Measurements from ENCODE around the gene GIGYF1. TPM values are rescaled to one million over a fixed set of nuclear protein-coding genes. Genes with fewer than 3 reads are reported as not detected.

GIGYF1 gene
- polyA plus RNA-seq, 1 donor: 47.6 TPM

DNA sequence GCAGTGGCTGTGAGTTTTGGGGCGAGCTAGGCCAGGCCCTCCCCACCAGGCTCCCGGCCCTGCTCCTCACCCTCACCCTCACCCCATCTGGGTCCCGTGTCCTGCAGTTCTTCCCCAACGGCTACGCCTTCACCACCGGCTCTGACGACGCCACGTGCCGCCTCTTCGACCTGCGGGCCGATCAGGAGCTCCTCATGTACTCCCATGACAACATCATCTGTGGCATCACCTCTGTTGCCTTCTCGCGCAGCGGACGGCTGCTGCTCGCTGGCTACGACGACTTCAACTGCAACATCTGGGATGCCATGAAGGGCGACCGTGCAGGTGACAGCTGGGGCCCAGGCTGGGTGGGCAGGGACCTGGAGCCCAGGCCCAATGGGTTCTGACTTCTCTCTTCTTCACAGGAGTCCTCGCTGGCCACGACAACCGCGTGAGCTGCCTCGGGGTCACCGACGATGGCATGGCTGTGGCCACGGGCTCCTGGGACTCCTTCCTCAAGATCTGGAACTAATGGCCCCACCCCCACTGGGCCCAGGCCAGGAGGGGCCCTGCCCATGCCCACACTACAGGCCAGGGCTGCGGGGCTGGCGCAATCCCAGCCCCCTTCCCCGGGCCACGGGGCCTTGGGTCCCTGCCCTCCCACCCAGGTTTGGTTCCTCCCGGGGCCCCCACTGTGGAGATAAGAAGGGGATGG is 15.6 kb downstream of the GIGYF1 start:
- H3K36me3 ChIP-seq (ENCODE audit: control insufficient read depth, insufficient read depth, low read length): peaks cover 68% of the 10 kb centered on the region
- no peak overlapping the region for H3K4me3 ChIP-seq (ENCODE audit: low read length)
- peaks cover 3% of the 10 kb centered on the region for H3K9me3 ChIP-seq (ENCODE audit: control insufficient read depth, low read depth, low read length)
- peaks cover 33% of the 10 kb centered on the region for H3K4me1 ChIP-seq (ENCODE audit: control insufficient read depth, insufficient read depth, low read length)
- no peak overlapping the region for H3K27ac ChIP-seq (ENCODE audit: low read length)
- H3K27me3 ChIP-seq (ENCODE audit: control insufficient read depth, insufficient read depth, low read length): no peaks in the 10 kb centered on the region
- WGBS (ENCODE audit: insufficient coverage, low lambda C conversion rate): no CpG with 5 or more reads among the region's 35 CpGs
- DNase-seq: peak in 1 of 2 donors; percentile 21

- WGBS (ENCODE audit: insufficient coverage, low lambda C conversion rate): no CpG with 5 or more reads among the region's 36 CpGs
- Histone ChIP-seq H3K4me1 (ENCODE audit: control insufficient read depth, insufficient read depth, low read length) (peaks cover 33% of the 10 kb centered on the region), H3K27ac (ENCODE audit: low read length) (no peak overlapping the region), H3K36me3 (ENCODE audit: control insufficient read depth, insufficient read depth, low read length) (peaks cover 59% of the 10 kb centered on the region), H3K4me3 (ENCODE audit: low read length) (no peak overlapping the region), H3K9me3 (ENCODE audit: control insufficient read depth, low read depth, low read length) (peaks cover 3% of the 10 kb centered on the region), H3K27me3 (ENCODE audit: control insufficient read depth, insufficient read depth, low read length) (no peaks in the 10 kb centered on the region)
- DNase-seq: peak in 1 of 2 donors; percentile 56
Observed at GRCh38 chr7:100677308-100678267, 16.5 kb downstream of the GIGYF1 start.

DNA sequence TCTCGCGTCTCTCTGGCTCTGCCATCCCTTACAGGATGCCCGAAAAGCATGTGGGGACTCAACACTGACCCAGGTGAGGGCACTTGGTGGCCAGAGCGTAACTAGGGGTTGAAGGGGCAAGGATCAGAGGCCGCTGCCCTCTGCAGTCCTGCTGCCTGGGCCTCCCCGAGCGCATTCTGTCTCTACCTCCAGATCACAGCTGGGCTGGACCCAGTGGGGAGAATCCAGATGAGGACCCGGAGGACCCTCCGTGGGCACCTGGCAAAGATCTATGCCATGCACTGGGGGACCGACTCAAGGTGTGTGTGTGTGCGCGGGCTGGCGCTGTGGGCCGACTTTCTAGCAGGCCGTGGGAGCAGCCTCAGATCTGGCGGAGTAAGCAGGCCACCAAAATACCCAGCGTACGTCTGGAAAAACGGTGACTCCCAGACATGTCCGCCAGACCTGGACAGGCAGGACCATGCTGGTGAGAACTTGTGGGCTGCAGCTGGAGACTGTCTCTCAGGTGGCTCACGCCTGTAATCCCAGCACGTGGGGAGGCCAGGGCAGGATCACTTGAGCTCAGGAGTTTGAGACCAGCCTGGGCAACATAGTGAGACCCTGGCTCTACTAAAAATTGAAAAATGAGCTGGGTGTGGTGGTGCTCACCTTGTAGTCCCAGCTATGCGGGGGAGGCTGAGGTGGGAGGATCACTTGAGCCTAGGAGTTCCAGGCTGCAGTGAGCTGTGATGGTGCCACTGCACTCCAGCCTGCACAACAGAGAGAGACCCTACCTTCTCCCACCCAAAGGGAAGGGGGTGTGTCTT is 17.3 kb downstream of the GIGYF1 start:
- Histone ChIP-seq H3K36me3 (ENCODE audit: control insufficient read depth, insufficient read depth, low read length) (peaks cover 50% of the 10 kb centered on the region), H3K4me3 (ENCODE audit: low read length) (peak overlapping the region; percentile 97), H3K4me1 (ENCODE audit: control insufficient read depth, insufficient read depth, low read length) (peaks cover 33% of the 10 kb centered on the region), H3K9me3 (ENCODE audit: control insufficient read depth, low read depth, low read length) (peaks cover 3% of the 10 kb centered on the region), H3K27me3 (ENCODE audit: control insufficient read depth, insufficient read depth, low read length) (peaks cover 3% of the 10 kb centered on the region), H3K27ac (ENCODE audit: low read length) (no peak overlapping the region)
- no peak for DNase-seq
- WGBS (ENCODE audit: insufficient coverage, low lambda C conversion rate): no CpG with 5 or more reads among the region's 23 CpGs

GRCh38 chr7:100675581-100676350 is 18.3 kb downstream of the GIGYF1 start:
- DNase-seq: peak; percentile 54 to 69
- Histone ChIP-seq H3K27me3 (ENCODE audit: control insufficient read depth, insufficient read depth, low read length) (peaks cover 3% of the 10 kb centered on the region), H3K4me1 (ENCODE audit: control insufficient read depth, insufficient read depth, low read length) (peaks cover 33% of the 10 kb centered on the region), H3K4me3 (ENCODE audit: low read length) (peak overlapping the region; percentile 97), H3K27ac (ENCODE audit: low read length) (peak overlapping the region; percentile 48), H3K36me3 (ENCODE audit: control insufficient read depth, insufficient read depth, low read length) (peaks cover 43% of the 10 kb centered on the region), H3K9me3 (ENCODE audit: control insufficient read depth, low read depth, low read length) (peaks cover 3% of the 10 kb centered on the region)
- no CpG with 5 or more reads among the region's 59 CpGs for WGBS (ENCODE audit: insufficient coverage, low lambda C conversion rate)

DNA sequence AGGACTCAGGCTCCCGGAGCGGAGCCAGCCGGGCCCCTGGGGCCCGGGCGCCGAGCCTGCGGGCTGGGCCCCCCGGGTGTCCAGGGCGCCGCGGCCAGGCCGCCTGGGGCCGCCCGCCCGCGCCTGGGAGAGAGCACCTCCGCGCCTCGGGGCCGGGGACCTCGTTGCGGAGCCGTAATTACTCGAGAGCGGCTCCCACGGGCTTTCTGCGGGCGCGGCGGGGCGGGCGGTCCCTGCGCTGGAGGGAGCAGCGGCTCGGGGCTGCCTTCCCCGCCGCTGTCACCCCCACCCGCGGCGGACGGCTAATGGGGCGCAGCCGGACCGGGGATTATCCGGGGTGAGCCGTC is 19.0 kb downstream of the GIGYF1 start:
- Histone ChIP-seq H3K36me3 (ENCODE audit: control insufficient read depth, insufficient read depth, low read length) (peaks cover 36% of the 10 kb centered on the region), H3K4me1 (ENCODE audit: control insufficient read depth, insufficient read depth, low read length) (peaks cover 32% of the 10 kb centered on the region), H3K27ac (ENCODE audit: low read length) (peak overlapping the region; percentile 90), H3K4me3 (ENCODE audit: low read length) (peak overlapping the region; percentile 97), H3K9me3 (ENCODE audit: control insufficient read depth, low read depth, low read length) (peaks cover 3% of the 10 kb centered on the region), H3K27me3 (ENCODE audit: control insufficient read depth, insufficient read depth, low read length) (peaks cover 3% of the 10 kb centered on the region)
- WGBS (ENCODE audit: insufficient coverage, low lambda C conversion rate): no CpG with 5 or more reads among the region's 46 CpGs
- DNase-seq: no peak

DNA sequence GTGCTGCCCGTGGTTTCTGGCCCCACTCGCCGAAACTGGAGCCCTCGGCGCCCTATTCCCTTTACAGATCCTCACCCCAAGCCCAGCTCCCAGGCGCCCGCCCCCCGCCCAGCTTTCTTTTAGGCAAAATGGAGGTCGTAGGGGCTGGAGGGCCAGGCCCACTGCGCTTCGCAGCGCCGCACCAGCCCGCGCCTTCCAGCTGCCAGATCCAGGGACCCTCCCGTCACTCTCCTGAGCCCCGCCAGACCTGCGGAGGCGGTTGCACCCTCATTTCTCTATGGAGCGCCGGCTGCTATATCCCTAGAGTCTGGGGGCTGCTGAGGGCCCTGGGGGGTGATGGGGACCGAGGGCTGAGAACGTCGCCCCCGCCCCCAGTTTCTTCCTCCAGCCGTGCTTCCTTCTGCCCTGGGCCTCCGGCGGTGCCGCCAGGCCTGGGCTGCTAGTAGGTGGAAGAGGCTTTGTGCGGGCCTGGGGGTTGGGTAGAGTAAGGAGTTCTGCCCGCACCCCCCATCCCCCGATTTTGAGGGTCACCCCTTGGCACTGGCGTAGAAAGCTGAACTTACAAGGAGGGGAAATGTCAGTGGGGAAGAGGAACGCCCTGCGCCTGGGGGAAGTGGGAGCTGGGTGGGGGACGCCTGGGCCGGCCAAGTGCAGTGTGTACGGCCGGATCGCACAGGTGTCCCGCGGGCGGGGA is 19.5 kb downstream of the GIGYF1 start:
- WGBS (ENCODE audit: insufficient coverage, low lambda C conversion rate): no CpG with 5 or more reads among the region's 43 CpGs
- Histone ChIP-seq H3K27me3 (ENCODE audit: control insufficient read depth, insufficient read depth, low read length) (peaks cover 5% of the 10 kb centered on the region), H3K4me1 (ENCODE audit: control insufficient read depth, insufficient read depth, low read length) (peaks cover 27% of the 10 kb centered on the region), H3K4me3 (ENCODE audit: low read length) (peak overlapping the region; percentile 97), H3K27ac (ENCODE audit: low read length) (peak overlapping the region; percentile 90), H3K9me3 (ENCODE audit: control insufficient read depth, low read depth, low read length) (peaks cover 3% of the 10 kb centered on the region), H3K36me3 (ENCODE audit: control insufficient read depth, insufficient read depth, low read length) (peaks cover 31% of the 10 kb centered on the region)
- DNase-seq: peak in 1 of 2 donors; percentile 58

GRCh38 chr7:100673942-100674410 is 20.1 kb downstream of the GIGYF1 start:
- H3K4me1 ChIP-seq (ENCODE audit: control insufficient read depth, insufficient read depth, low read length): peaks cover 21% of the 10 kb centered on the region
- DNase-seq: no peak
- peaks cover 5% of the 10 kb centered on the region for H3K27me3 ChIP-seq (ENCODE audit: control insufficient read depth, insufficient read depth, low read length)
- H3K9me3 ChIP-seq (ENCODE audit: control insufficient read depth, low read depth, low read length): peaks cover 3% of the 10 kb centered on the region
- H3K4me3 ChIP-seq (ENCODE audit: low read length): peak overlapping the region; percentile 97
- no CpG with 5 or more reads among the region's 34 CpGs for WGBS (ENCODE audit: insufficient coverage, low lambda C conversion rate)
- H3K36me3 ChIP-seq (ENCODE audit: control insufficient read depth, insufficient read depth, low read length): peaks cover 26% of the 10 kb centered on the region
- peak overlapping the region; percentile 90 for H3K27ac ChIP-seq (ENCODE audit: low read length)

DNA sequence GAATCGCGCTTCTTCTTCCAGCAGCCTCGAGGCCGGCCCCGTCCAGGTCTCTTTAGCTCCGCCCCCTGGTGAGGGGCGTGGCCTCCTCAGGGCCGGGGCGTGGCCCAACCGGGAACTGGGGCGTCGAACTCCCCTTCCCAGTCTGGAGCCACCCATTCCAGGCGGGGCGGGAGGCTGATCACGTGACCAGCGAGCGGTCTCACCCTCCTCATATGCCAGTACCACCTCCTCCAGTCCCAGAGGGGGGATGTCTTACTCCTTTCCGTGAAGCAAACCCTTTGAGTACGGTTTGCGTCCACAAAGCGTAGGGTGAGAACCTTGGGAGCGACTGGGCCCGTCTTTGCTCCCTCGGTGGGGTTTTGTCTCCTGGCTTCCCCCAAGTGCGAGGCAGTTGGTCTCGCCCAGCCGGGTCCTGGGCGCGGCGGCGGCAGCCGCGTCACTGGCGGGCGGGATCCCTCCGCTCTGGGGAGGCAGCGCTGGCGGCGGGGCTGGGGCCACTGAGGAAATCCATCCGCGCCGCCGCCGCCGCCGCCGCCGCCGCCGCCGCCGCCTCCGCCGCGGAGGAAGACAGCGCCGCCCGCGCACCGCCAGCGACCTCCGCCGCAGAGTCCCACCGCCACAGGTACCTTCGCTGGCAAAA is 20.6 kb downstream of the GIGYF1 start, which contains the start of gene GNB2:
Gene GNB2, plus strand, starts transcription at position 439 of the 640 bp plus-strand sequence. CDS start 2,526 bp downstream, outside the sequence.
- no CpG with 5 or more reads among the region's 65 CpGs for WGBS (ENCODE audit: insufficient coverage, low lambda C conversion rate)
- H3K9me3 ChIP-seq (ENCODE audit: control insufficient read depth, low read depth, low read length): peaks cover under 1% of the 10 kb centered on the region
- peaks cover 16% of the 10 kb centered on the region for H3K4me1 ChIP-seq (ENCODE audit: control insufficient read depth, insufficient read depth, low read length)
- H3K27me3 ChIP-seq (ENCODE audit: control insufficient read depth, insufficient read depth, low read length): peaks cover 5% of the 10 kb centered on the region
- peak; percentile 99 to 100 for DNase-seq
- peak within 1 kb of the TSS; percentile 97 for H3K4me3 ChIP-seq (ENCODE audit: low read length)
- peak within 1 kb of the TSS; percentile 90 for H3K27ac ChIP-seq (ENCODE audit: low read length)
- H3K36me3 ChIP-seq (ENCODE audit: control insufficient read depth, insufficient read depth, low read length): peaks cover 21% of the 10 kb centered on the region
